G401.6 (cell line): ENCODE measurements around the gene POLRMT.
"Not testable (repeated sequence)": the region's sequence is repeated elsewhere in the genome, so short reads cannot be mapped to it uniquely, and the experiment has no call there.

Source experiments
- FAIRE-seq: peaks from 2 replicates; lab custom pipeline; 2012; peaks lifted over from hg19 to GRCh38; lab: Jason Lieb, UNC

Gene POLRMT

DNA sequence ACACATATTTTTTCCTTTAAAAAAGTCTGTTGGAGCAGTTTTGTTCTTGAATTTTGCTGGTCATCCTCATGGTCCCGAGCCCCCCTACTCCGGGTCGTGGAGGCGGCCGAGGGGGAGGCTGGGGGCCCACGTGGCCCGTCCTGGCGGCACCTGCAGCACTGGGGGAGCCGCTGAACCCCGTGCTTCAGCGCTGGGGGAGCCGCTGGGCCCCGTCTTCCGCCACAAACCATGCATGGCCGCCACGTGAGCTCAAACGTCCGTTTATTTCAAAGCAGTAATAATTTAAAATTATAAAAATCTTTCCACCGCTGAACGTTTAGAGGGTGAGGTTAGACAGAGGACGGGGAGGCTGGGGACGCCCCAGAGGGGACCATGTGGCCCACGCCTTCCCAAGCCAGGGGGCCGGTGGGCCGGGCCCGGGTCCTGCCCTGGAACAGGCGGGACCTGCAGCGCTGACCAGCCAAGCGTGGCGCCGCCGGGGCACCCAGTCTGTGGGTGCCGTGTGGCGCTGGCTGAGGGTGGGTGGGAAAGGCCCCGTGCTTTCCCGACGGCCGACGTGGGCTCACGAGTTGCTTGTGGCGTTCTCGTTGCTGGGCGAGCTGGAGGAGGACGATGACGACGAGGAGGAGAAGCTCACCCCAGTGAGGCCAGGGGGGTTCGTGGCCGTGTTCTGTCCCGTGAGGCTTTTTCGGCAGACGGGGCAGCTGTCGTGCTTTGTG lies 14.4 kb upstream of the POLRMT start:
- FAIRE-seq, result no peak

GRCh38 chr19:646779-647565 lies 13.6 kb upstream of the POLRMT start:
- FAIRE-seq, result no peak

DNA sequence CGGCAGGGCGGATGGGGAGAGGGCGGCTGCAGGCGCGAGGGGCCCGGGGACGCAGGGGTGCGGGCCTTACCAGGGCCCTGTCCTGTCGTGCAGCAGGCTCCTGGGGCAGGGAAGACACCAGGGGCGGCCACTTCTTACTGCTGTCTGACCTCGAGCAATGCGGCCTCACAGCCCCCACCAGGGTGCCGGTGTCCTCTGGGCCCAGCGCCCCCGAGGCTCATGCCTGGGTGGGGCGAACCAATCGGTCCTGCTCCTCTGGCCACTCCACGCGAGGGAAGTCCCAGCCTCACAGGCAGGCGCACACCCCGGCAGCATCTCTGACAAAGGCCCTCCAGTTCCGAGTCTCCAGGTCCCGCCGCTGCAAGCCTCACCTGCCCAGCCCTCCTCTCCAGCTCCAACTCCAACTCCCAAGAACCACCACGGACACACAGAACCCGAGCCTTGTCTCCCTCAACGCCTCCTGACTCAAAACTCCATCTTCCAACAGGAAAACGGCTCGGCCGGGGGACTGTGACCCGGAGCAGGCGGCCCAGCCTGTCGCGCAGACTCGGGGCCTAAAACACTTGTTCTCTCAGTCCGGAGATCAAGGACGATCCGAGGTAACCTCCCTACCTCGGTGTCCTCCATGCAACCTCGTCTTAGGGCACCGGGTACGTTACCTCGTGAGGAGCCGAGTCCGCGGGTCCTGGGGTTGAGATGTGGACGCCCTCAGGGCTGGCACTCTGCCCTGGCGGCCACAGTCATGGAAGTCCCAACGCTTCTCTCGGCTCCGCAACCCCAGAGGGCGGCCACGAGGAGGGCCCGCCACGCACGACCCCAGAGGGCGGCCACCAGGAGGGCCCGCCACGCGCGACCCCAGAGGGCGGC lies 12.8 kb upstream of the POLRMT start:
- no peak for FAIRE-seq

DNA sequence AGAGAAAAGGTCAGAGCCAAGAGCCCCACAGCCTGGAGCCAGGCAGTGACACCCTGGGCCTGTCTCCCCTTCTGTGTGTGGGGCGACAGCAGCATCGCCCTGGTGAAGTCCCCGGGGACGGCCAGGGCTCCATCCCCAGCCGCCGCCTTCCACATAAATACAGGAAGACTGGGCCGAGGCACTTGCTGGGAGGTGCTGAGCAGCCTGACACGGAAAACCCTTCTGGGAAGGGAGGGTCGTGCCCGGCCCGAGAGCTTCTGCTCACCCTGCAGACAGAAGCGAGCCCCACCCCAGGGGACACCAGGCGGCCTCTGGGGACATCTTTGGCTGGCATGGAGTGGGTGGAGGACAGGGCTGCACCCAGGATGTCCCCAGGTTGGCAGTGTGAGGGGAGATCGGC lies 11.5 kb upstream of the POLRMT start:
- no peak for FAIRE-seq

- FAIRE-seq, result no peak
These were observed 11.0 kb upstream of the POLRMT start for GRCh38 chr19:644363-644762.

GRCh38 chr19:643736-644135 lies 10.4 kb upstream of the POLRMT start:
- no peak for FAIRE-seq

DNA sequence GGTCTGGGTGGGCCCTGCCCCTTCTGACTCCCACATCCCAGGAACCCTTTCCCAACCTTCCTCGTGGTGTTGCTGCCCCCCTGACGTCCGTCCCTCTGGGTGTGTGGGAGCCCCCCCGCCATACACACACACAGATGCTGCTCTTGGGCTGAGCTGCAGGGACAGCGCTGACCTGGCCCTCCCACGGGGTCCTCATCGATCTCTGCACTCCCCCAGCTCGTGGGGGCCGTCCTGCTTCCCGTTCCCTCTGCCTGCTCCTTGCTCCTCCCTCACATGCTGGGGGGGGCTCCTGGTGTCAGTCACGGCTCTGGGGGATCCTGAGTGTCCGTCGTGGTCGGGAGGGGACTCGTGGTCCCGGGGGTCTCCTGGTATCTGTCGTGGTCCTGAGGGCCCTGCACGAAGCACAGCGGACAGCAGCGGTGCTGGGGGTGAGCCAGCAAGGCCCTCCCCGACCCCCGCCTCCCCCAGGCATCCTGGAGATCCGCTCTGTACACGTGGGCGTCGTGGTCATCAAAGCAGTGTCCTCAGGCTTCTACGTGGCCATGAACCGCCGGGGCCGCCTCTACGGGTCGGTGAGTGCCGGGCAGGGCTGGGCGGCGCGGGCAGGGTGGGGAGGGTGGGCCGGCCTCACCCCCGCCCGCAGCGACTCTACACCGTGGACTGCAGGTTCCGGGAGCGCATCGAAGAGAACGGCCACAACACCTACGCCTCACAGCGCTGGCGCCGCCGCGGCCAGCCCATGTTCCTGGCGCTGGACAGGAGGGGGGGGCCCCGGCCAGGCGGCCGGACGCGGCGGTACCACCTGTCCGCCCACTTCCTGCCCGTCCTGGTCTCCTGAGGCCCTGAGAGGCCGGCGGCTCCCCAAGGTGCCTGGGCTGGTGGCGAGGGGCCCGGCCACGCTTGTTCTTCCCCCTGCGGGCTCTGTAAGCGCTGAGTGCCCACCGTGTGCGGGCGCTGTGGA lies 9.7 kb upstream of the POLRMT start:
- FAIRE-seq, result no peak

GRCh38 chr19:641702-642101 lies 8.4 kb upstream of the POLRMT start:
- FAIRE-seq, result no peak

GRCh38 chr19:640606-641189 lies 7.4 kb upstream of the POLRMT start:
- no peak for FAIRE-seq

GRCh38 chr19:640161-640558 lies 6.8 kb upstream of the POLRMT start:
- FAIRE-seq, result no peak

GRCh38 chr19:639253-640160 lies 6.2 kb upstream of the POLRMT start, which contains the start of gene FGF22:
Gene FGF22, plus strand, starts transcription at chr19:639879. Its CDS starts 47 bp downstream, at chr19:639926.
- FAIRE-seq, result no peak

- FAIRE-seq, result no peak
These were observed 5.5 kb upstream of the POLRMT start for GRCh38 chr19:638906-639252.

GRCh38 chr19:634975-635652 lies 1.8 kb upstream of the POLRMT start:
- FAIRE-seq, result no peak

GRCh38 chr19:633786-634639 lies 676 bp upstream of the POLRMT start:
- no peak for FAIRE-seq

GRCh38 chr19:632579-633067 lies 714 bp downstream of the POLRMT start:
- FAIRE-seq, result no peak

GRCh38 chr19:629961-630714 lies 3.2 kb downstream of the POLRMT start:
- no peak for FAIRE-seq

DNA sequence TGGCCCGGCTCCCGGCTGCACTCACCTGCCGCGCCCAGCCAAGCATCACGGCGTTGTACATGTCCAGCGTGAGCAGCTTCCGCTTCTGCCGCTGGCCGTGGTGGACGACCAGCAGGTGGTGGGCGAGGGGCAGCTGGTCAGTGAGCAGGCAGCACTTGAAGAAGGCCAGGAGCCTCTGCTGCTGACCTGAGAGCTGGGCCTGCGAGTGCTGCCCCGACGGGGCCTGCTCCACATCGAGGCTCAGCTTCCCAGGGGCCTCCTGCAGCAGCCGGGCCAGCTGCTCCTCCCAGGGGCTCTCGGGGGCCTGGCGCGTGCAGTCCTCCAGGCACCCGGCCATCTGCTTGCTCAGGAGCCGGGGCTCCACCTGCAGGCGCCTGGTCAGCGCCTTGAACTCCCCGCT lies 3.8 kb downstream of the POLRMT start:
- not testable (repeated sequence) for FAIRE-seq

- FAIRE-seq, result no peak
These were observed 5.2 kb downstream of the POLRMT start for GRCh38 chr19:628168-628567.
